OCI-LY3 (cell line): ENCODE measurements around the gene ISG20L2.

Experiments
- H2AFZ ChIP-seq: fragments of 200-600, 300-600 bp; shearing (Covaris generic); 2 replicates; pipeline ENCODE4 v1.6.0; 2014; ENCODE audit warnings: antibody characterized with exemption, low read depth, low read length
- H3K27ac ChIP-seq: fragments of 200-600, 300-600 bp; sonication (generic); 2 replicates; pipeline ENCODE4 v1.5.1; 2014; ENCODE audit warnings: mild to moderate bottlenecking, low read length, moderate library complexity, mixed read lengths
- H3K27me3 ChIP-seq: fragments of 200-600, 300-600 bp; sonication (generic); 2 replicates; pipeline ENCODE4 v1.6.1; 2014; ENCODE audit warnings: low read depth, low read length, mixed read lengths
- H3K36me3 ChIP-seq: fragments of 200-600, 300-600 bp; sonication (generic); replicated peaks from 2 replicates; pipeline ENCODE3; 2014; ENCODE audit warnings: low read depth, low read length, mixed read lengths
- H3K4me1 ChIP-seq: fragments of 300-600, 200-600 bp; sonication (generic); 2 replicates; pipeline ENCODE4 v1.6.1; 2014; ENCODE audit warnings: low read length, mixed read lengths
- H3K4me2 ChIP-seq: fragments of 200-600, 300-600 bp; sonication (generic); 2 replicates; pipeline ENCODE4 v1.6.1; 2014; ENCODE audit warnings: low read length, mixed read lengths
- H3K4me3 ChIP-seq: fragments of 300-600, 200-600 bp; sonication (generic); 2 replicates; pipeline ENCODE4 v1.5.1; 2014; ENCODE audit warnings: antibody characterized with exemption, mild to moderate bottlenecking, low read length, moderate library complexity
- H3K79me2 ChIP-seq: fragments of 300-600, 200-600 bp; shearing (Covaris generic); 2 replicates; pipeline ENCODE4 v1.6.1; 2014; ENCODE audit warnings: mild to moderate bottlenecking, low read length, mixed read lengths
- H3K9ac ChIP-seq: fragments of 300-600, 200-600 bp; shearing (Covaris generic); 2 replicates; pipeline ENCODE4 v1.6.0; 2014; ENCODE audit warnings: mild to moderate bottlenecking, low read length, moderate library complexity
- H3K9me3 ChIP-seq: fragments of 200-600, 300-600 bp; shearing (Covaris generic); 2 replicates; pipeline ENCODE4 v1.6.1; 2014; ENCODE audit warnings: low read length, mixed read lengths; ENCODE audit not compliant: insufficient read depth
- H4K20me1 ChIP-seq: fragments of 200-600, 300-600 bp; sonication (generic); 2 replicates; pipeline ENCODE4 v1.6.1; 2016; ENCODE audit warnings: low read length, mixed read lengths; ENCODE audit not compliant: insufficient read depth
- CTCF ChIP-seq: fragments of 200-600, 300-600 bp; sonication (generic); IDR thresholded peaks from 2 replicates; pipeline ENCODE4 v1.5.1; 2014; ENCODE audit warnings: antibody characterized with exemption, low read length, low read depth
- EZH2phosphoT487 ChIP-seq: fragments of 200-600 bp; shearing (Covaris generic); IDR thresholded peaks from 2 replicates; pipeline ENCODE4 v1.6.1; 2018; ENCODE audit warnings: antibody characterized with exemption, mixed run types, low read depth

ISG20L2 gene

GRCh38 chr1:156673387-156674121, 55.0 kb downstream of the ISG20L2 start:
- H3K36me3 ChIP-seq = no peaks in the 10 kb centered on the region
- no peak overlapping the region for H2AFZ ChIP-seq
- no peak overlapping the region for H3K27ac ChIP-seq
- H3K9me3 ChIP-seq = no peaks in the 10 kb centered on the region
- no peak overlapping the region for H3K9ac ChIP-seq
- peaks cover 64% of the 10 kb centered on the region for H3K27me3 ChIP-seq
- no peaks in the 10 kb centered on the region for H3K79me2 ChIP-seq
- H3K4me1 ChIP-seq = no peaks in the 10 kb centered on the region
- TF ChIP-seq CTCF = no peak
- TF ChIP-seq EZH2phosphoT487 = no peak
- no peak overlapping the region for H3K4me3 ChIP-seq
- H4K20me1 ChIP-seq = no peaks in the 10 kb centered on the region
- no peak overlapping the region for H3K4me2 ChIP-seq
